GM23248 (cell line): ENCODE data around the gene TARS3.

ENCODE experiments used
- EZH2 ChIP-seq: fragments of 200-600 bp; sonication (generic); IDR thresholded peaks from 2 replicates; pipeline ENCODE4 v1.6.1; 2018; ENCODE audit warnings: antibody characterized with exemption, mild to moderate bottlenecking; ENCODE audit not compliant: insufficient read depth, poor library complexity, severe bottlenecking
- EZH2phosphoT487 ChIP-seq: fragments of 200-600 bp; sonication (generic); IDR thresholded peaks from 2 replicates; pipeline ENCODE4 v1.6.1; 2018; ENCODE audit warnings: antibody characterized with exemption, moderate library complexity, mild to moderate bottlenecking, low read depth; ENCODE audit not compliant: insufficient read depth

GRCh38 chr15:101657171-101657570 is 67.1 kb downstream of the TARS3 start:
- TF ChIP-seq EZH2 = no peak
- TF ChIP-seq EZH2phosphoT487 = no peak
